ENCODE data around the gene EIF4H. TPM values are rescaled to one million over a fixed set of nuclear protein-coding genes. Genes with fewer than 3 reads are reported as not detected.
"Not testable (repeated sequence)": the region's sequence is repeated elsewhere in the genome, so short reads cannot be mapped to it uniquely, and the experiment has no call there.

Gene EIF4H
- total RNA-seq, 1 experiment from 2014 or later, result 384 TPM

- H3K27ac ChIP-seq (ENCODE audit: low read depth, low read length), result no peak overlapping the region
- ChIA-PET POLR2A (no interaction called here), RAD21 (ENCODE audit: low non-redundant PET in 1 of 2, low total read pairs in 2 of 2, uncharacterized antibody in 2 of 2, unreplicated experiment in 2 of 2) (no interaction called here), CTCF (interaction anchor here (1.1 kb wide), 1 partner anchor 17 kb away, joined by 5 read pairs; no protein-coding TSS in a partner anchor)
- DNase-seq (ENCODE audit: low read depth, low spot score) (no peak), ATAC-seq (no peak)
- no peak for TF ChIP-seq ATF3 (IDR thresholded peaks at IDR 0.05)
- TF ChIP-seq SRF (IDR thresholded peaks at IDR 0.05; ENCODE audit: low read depth), result no peak
- TF ChIP-seq FOSL1 (IDR thresholded peaks at IDR 0.05; ENCODE audit: low read depth), result no peak
- TF ChIP-seq ELF1 (IDR thresholded peaks at IDR 0.05; ENCODE audit: borderline replicate concordance, low read depth), result no peak
- no peak for TF ChIP-seq TCF7L2 (IDR thresholded peaks at IDR 0.05; ENCODE audit: borderline replicate concordance, extremely low read depth, insufficient read depth, insufficient read length)
- TF ChIP-seq CEBPB (IDR thresholded peaks at IDR 0.05; ENCODE audit: low read depth), result no peak
- TF ChIP-seq POLR2A (IDR thresholded peaks at IDR 0.05; ENCODE audit: borderline replicate concordance, extremely low read depth, insufficient read depth, insufficient read length), result no peak
- no peak for TF ChIP-seq SP1 (IDR thresholded peaks at IDR 0.05; ENCODE audit: low read depth)
- no peak for TF ChIP-seq ZBTB33 (IDR thresholded peaks at IDR 0.05; ENCODE audit: extremely low read depth, insufficient replicate concordance, low read length)
- TF ChIP-seq CTCF (IDR thresholded peaks at IDR 0.05 in 2 of 3, conservative IDR thresholded peaks at IDR 0.05 in 1 of 3; ENCODE audit: borderline replicate concordance in 1 of 3, insufficient read depth in 1 of 3, low read depth in 2 of 3, low read length in 2 of 3), result no peak
- H3K4me1 ChIP-seq (ENCODE audit: control insufficient read depth in 1 of 2, insufficient read depth in 2 of 2, low read length in 2 of 2), result peaks cover 0 to 14% of the 10 kb centered on the region in 2 experiments; a peak in 3 of 4 replicates
- no peaks in the 10 kb centered on the region for H3K27me3 ChIP-seq (ENCODE audit: insufficient read depth, low read length)
- H3K4me3 ChIP-seq (replicated peaks in 1 of 2; ENCODE audit: low read depth in 1 of 2, low read length in 2 of 2), result no peak overlapping the region
- H3K9me3 ChIP-seq (ENCODE audit: control insufficient read depth in 1 of 2, insufficient read depth in 1 of 2, low read depth in 1 of 2, low read length in 2 of 2), result no peaks in the 10 kb centered on the region
- H3K36me3 ChIP-seq (ENCODE audit: control insufficient read depth in 1 of 2, insufficient read depth in 2 of 2, low read length in 2 of 2), result no peaks in the 10 kb centered on the region
- no peak overlapping the region for H3K9ac ChIP-seq (ENCODE audit: low read length)
- no peaks in the 10 kb centered on the region for H3K9me2 ChIP-seq (ENCODE audit: insufficient read depth)
- no peak overlapping the region for H3K4me2 ChIP-seq (ENCODE audit: low read length)
- no TSS peak for BruUV-seq (replicated peaks)
- no peaks in the 10 kb centered on the region for H3K79me2 ChIP-seq (ENCODE audit: insufficient read depth, low read length)
- no peaks in the 10 kb centered on the region for H4K20me1 ChIP-seq (ENCODE audit: insufficient read depth)
- H2AFZ ChIP-seq (ENCODE audit: low read depth, low read length, poor library complexity, severe bottlenecking), result no peak overlapping the region
- intact Hi-C loops (cut with micrococcal nuclease), result no loop called here
These were observed 8.1 kb upstream of the EIF4H start for GRCh38 chr7:74165867-74166593.

- ATAC-seq; H3K27me3 ChIP-seq (ENCODE audit: insufficient read depth, low read length); H3K9me3 ChIP-seq (ENCODE audit: control insufficient read depth in 1 of 2, insufficient read depth in 1 of 2, low read depth in 1 of 2, low read length in 2 of 2); intact Hi-C loops (cut with micrococcal nuclease); RAD21 ChIA-PET (ENCODE audit: low non-redundant PET in 1 of 2, low total read pairs in 2 of 2, uncharacterized antibody in 2 of 2, unreplicated experiment in 2 of 2); H3K9ac ChIP-seq (ENCODE audit: low read length); H3K27ac ChIP-seq (ENCODE audit: low read depth, low read length); H3K9me2 ChIP-seq (ENCODE audit: insufficient read depth); H3K36me3 ChIP-seq (ENCODE audit: control insufficient read depth in 1 of 2, insufficient read depth in 2 of 2, low read length in 2 of 2); BruUV-seq (replicated peaks); DNase-seq (ENCODE audit: low read depth, low spot score); H4K20me1 ChIP-seq (ENCODE audit: insufficient read depth); H2AFZ ChIP-seq (ENCODE audit: low read depth, low read length, poor library complexity, severe bottlenecking); H3K79me2 ChIP-seq (ENCODE audit: insufficient read depth, low read length); H3K4me2 ChIP-seq (ENCODE audit: low read length); H3K4me3 ChIP-seq (replicated peaks in 1 of 2; ENCODE audit: low read depth in 1 of 2, low read length in 2 of 2): not testable (repeated sequence)
- peaks cover 5 to 25% of the 10 kb centered on the region in 2 experiments for H3K4me1 ChIP-seq (ENCODE audit: control insufficient read depth in 1 of 2, insufficient read depth in 2 of 2, low read length in 2 of 2)
- POLR2A ChIA-PET, result interaction anchor here (0.7 to 1.1 kb wide), 2 partner anchors 84 to 96 kb away, joined by 3 read pairs; partner anchors contain the start of gene LIMK1
- CTCF ChIA-PET, result interaction anchor here (0.9 kb wide), 1 partner anchor 9 kb away, joined by 4 read pairs; no protein-coding TSS in a partner anchor
These were observed 6.8 kb upstream of the EIF4H start for GRCh38 chr7:74167324-74167723.

All from HCT116 (cell line).